Kidney epithelial cell (primary cell): ENCODE measurements around the gene PCSK5. TPM values are rescaled to one million over a fixed set of nuclear protein-coding genes. Genes with fewer than 3 reads are reported as not detected.

ENCODE experiments used
- DNase-seq: peaks from one replicate; pipeline ENCODE4 v3.0.0-alpha.2; 2010; ENCODE audit warnings: low read depth
- H3K27me3 ChIP-seq: 2 replicates; pipeline ENCODE4 v1.6.0; 2011; ENCODE audit warnings: low read length; ENCODE audit not compliant: control insufficient read depth, insufficient read depth
- H3K36me3 ChIP-seq: 2 replicates; pipeline ENCODE4 v1.5.1; 2011; ENCODE audit warnings: low read length; ENCODE audit not compliant: control insufficient read depth, insufficient read depth
- H3K4me3 ChIP-seq: 2 replicates; pipeline ENCODE4 v1.5.1; 2011; ENCODE audit warnings: low read depth, mild to moderate bottlenecking, control low read depth, low read length
- total RNA-seq: library from RNA; depleted of rRNA; stranded (reverse); fragments of >200 nt; gene quantifications from 2 replicates; pipeline ENCODE4 v1.2.3, GENCODE V29; 2015
- TF ChIP-seq, protein P1 (sequence below): IDR thresholded peaks from 2 replicates; pipeline ENCODE4 v1.5.1; 2011; ENCODE audit warnings: mild to moderate bottlenecking, moderate library complexity, low read length, control low read depth, inconsistent platforms; ENCODE audit not compliant: insufficient read depth, poor library complexity, severe bottlenecking

Gene PCSK5
- total RNA-seq, 1 donor from 2014 or later, result 3.8 TPM

- Histone ChIP-seq H3K27me3 (no peaks in the 10 kb centered on the region), H3K36me3 (no peaks in the 10 kb centered on the region), H3K4me3 (no peak overlapping the region)
- DNase-seq, result no peak
- TF ChIP-seq, protein P1, sequence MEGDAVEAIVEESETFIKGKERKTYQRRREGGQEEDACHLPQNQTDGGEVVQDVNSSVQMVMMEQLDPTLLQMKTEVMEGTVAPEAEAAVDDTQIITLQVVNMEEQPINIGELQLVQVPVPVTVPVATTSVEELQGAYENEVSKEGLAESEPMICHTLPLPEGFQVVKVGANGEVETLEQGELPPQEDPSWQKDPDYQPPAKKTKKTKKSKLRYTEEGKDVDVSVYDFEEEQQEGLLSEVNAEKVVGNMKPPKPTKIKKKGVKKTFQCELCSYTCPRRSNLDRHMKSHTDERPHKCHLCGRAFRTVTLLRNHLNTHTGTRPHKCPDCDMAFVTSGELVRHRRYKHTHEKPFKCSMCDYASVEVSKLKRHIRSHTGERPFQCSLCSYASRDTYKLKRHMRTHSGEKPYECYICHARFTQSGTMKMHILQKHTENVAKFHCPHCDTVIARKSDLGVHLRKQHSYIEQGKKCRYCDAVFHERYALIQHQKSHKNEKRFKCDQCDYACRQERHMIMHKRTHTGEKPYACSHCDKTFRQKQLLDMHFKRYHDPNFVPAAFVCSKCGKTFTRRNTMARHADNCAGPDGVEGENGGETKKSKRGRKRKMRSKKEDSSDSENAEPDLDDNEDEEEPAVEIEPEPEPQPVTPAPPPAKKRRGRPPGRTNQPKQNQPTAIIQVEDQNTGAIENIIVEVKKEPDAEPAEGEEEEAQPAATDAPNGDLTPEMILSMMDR, result no peak
These were observed 107.8 kb downstream of the PCSK5 start for GRCh38 chr9:75998096-75998780.

DNA sequence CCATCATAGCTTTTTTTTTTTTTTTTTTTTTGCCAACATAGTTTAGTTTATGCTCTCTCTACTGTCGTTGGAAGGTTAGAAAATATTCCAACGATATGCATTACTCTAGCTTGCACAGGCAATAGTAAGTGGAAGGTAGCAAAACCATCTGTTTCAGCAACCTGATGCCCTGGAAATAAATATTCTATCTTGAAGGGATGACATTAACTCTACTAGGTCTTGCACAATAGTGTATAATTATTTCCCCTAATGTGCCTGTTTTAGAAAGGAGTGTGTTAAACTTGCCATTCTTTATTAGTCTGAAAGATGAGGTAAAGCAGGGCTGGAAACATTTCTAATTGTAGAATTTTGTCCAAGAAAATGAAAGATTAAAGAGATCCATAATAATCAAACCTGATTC is 111.0 kb downstream of the PCSK5 start:
- TF ChIP-seq, protein P1, result no peak
- no peaks in the 10 kb centered on the region for H3K36me3 ChIP-seq
- H3K27me3 ChIP-seq, result no peaks in the 10 kb centered on the region
- H3K4me3 ChIP-seq, result no peak overlapping the region
- DNase-seq, result no peak

GRCh38 chr9:76003041-76003440 is 112.6 kb downstream of the PCSK5 start:
- no peak for DNase-seq
- Histone ChIP-seq H3K36me3 (no peaks in the 10 kb centered on the region), H3K27me3 (no peaks in the 10 kb centered on the region), H3K4me3 (no peak overlapping the region)
- TF ChIP-seq, protein P1, result no peak

DNA sequence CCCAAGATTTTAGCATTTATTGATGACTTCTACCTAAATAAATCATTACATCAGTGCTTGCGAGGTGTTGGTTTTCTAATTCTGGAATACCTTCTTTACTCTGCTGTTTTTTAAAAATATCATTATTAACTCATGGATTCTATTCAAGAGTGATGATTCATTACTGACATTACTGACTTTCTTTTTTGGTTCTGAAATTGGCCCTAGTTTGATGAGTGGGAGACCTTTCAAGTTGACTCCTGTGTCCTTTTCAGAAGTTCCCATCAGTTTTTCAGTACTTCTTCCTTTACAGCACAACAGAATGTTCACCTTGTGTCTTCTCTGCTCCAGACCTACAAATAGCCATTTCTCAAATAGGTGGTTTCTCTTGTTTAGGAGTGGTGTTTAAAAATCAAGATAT is 114.1 kb downstream of the PCSK5 start:
- no peaks in the 10 kb centered on the region for H3K27me3 ChIP-seq
- DNase-seq, result no peak
- TF ChIP-seq, protein P1, result no peak
- H3K4me3 ChIP-seq, result no peak overlapping the region
- no peaks in the 10 kb centered on the region for H3K36me3 ChIP-seq

- TF ChIP-seq, protein P1, result no peak
- DNase-seq, result no peak
- no peak overlapping the region for H3K4me3 ChIP-seq
- H3K36me3 ChIP-seq, result no peaks in the 10 kb centered on the region
- H3K27me3 ChIP-seq, result no peaks in the 10 kb centered on the region
These were observed 117.5 kb downstream of the PCSK5 start for GRCh38 chr9:76007935-76008334.

DNA sequence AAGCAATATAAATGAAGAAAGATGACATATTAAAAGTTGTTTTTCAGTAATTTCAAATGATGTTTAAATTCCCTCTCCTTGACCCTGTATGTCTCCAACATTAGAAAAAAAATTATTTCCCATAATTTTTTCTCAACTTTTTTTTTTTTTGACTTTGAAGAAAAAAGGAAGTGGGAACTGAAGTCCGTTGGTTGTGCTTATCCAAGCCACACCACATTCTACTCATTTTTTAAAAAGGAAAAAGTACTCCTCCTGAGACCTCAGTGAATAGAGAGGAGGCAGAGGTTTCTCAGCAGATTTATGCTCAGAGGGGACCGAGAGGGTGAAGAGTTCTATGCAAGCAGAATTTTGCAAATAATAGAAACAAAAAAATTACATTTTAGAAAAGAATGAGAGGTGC is 123.3 kb downstream of the PCSK5 start:
- H3K4me3 ChIP-seq, result no peak overlapping the region
- no peak for DNase-seq
- no peaks in the 10 kb centered on the region for H3K36me3 ChIP-seq
- TF ChIP-seq, protein P1, result no peak
- no peaks in the 10 kb centered on the region for H3K27me3 ChIP-seq
